OCI-LY7 (cell line): ENCODE data around the gene BMX. TPM values are rescaled to one million over a fixed set of nuclear protein-coding genes. Genes with fewer than 3 reads are reported as not detected.

ENCODE experiments used
- BruUV-seq: library from RNA; stranded (reverse); fragments of 400-500 nt; replicated peaks from 2 replicates; lab custom pipeline; 2021; lab: Mats Ljungman, UMichigan
- CTCF ChIA-PET: fragments of 300-600 bp; sonication (Branson Sonifier 250); formaldehyde crosslinking; loops from one replicate; lab custom pipeline; 2022; ENCODE audit warnings: antibody characterized with exemption; ENCODE audit not compliant: unreplicated experiment; lab: Charles Lee
- POLR2A ChIA-PET: fragments of 300-600 bp; sonication (Branson Sonifier 250); formaldehyde crosslinking; loops from one replicate; lab custom pipeline; 2022; ENCODE audit warnings: antibody characterized with exemption; lab: Charles Lee
- DNase-seq: peaks from one replicate; pipeline ENCODE4 v3.0.0-alpha.2; 2015; ENCODE audit warnings: low spot score
- H2AFZ ChIP-seq: fragments of 200-600 bp; sonication (generic), shearing (Covaris generic); 2 replicates; pipeline ENCODE4 v1.6.1; 2014; ENCODE audit warnings: mild to moderate bottlenecking, antibody characterized with exemption, low read length, moderate library complexity
- H3K27ac ChIP-seq: fragments of 200-600 bp; sonication (generic); 2 replicates; pipeline ENCODE4 v1.5.1; 2014; ENCODE audit warnings: mixed run types, low read depth, mild to moderate bottlenecking, moderate library complexity, low read length, inconsistent platforms; ENCODE audit not compliant: poor library complexity, severe bottlenecking
- H3K36me3 ChIP-seq: fragments of 200-600 bp; sonication (generic); 2 replicates; pipeline ENCODE4 v1.6.1; 2014; ENCODE audit warnings: mild to moderate bottlenecking, antibody characterized with exemption, low read length, moderate library complexity, mixed read lengths; ENCODE audit not compliant: insufficient read depth
- H3K4me1 ChIP-seq: fragments of 200-600 bp; sonication (generic); 2 replicates; pipeline ENCODE4 v1.5.1; 2014; ENCODE audit warnings: mild to moderate bottlenecking, low read length; ENCODE audit not compliant: insufficient read depth, poor library complexity, severe bottlenecking
- H3K4me2 ChIP-seq: fragments of 200-600 bp; sonication (generic); 2 replicates; pipeline ENCODE4 v1.6.1; 2014; ENCODE audit warnings: mild to moderate bottlenecking, low read length
- H3K4me3 ChIP-seq: fragments of 200-600 bp; sonication (generic); 2 replicates; pipeline ENCODE4 v1.5.1; 2014; ENCODE audit warnings: mild to moderate bottlenecking, low read depth, low read length; ENCODE audit not compliant: poor library complexity, severe bottlenecking
- H3K79me2 ChIP-seq: fragments of 200-600 bp; sonication (generic); 2 replicates; pipeline ENCODE4 v1.6.1; 2016; ENCODE audit warnings: low read depth, mild to moderate bottlenecking, low read length, moderate library complexity, mixed read lengths; ENCODE audit not compliant: insufficient read depth
- H3K9me2 ChIP-seq: fragments of 200-600 bp; sonication (generic); 2 replicates; pipeline ENCODE4 v1.6.1; 2016; ENCODE audit warnings: mild to moderate bottlenecking, low read length, mixed read lengths; ENCODE audit not compliant: insufficient read depth
- H3K9me3 ChIP-seq: fragments of 200-600 bp; sonication (generic); 2 replicates; pipeline ENCODE4 v1.6.1; 2014; ENCODE audit warnings: mild to moderate bottlenecking, mixed run types, low read length, mixed read lengths
- H4K20me1 ChIP-seq: fragments of 200-600 bp; sonication (generic); 2 replicates; pipeline ENCODE4 v1.6.1; 2014; ENCODE audit warnings: mild to moderate bottlenecking, antibody characterized with exemption, low read length, moderate library complexity, mixed read lengths; ENCODE audit not compliant: insufficient read depth
- CTCF ChIP-seq: fragments of 200-600 bp; sonication (generic); conservative IDR thresholded peaks from 2 replicates; pipeline ENCODE4 v1.5.1; 2014; ENCODE audit warnings: mild to moderate bottlenecking, antibody characterized with exemption, low read length, moderate library complexity, mixed read lengths
- EZH2phosphoT487 ChIP-seq: fragments of 200-600 bp; sonication (generic); IDR thresholded peaks from 2 replicates; pipeline ENCODE4 v1.6.1; 2018; ENCODE audit warnings: low read depth, borderline replicate concordance, mild to moderate bottlenecking, mixed run types, antibody characterized with exemption, low read length, moderate library complexity, mixed read lengths
- intact Hi-C: fragments of 100-400 bp; cut with micrococcal nuclease; formaldehyde crosslinking; loops from one replicate; pipeline ENCODE4 v1.10.0; 2022; ENCODE audit not compliant: unreplicated experiment
- total RNA-seq, 2 experiments: library from RNA; depleted of rRNA in 1 of 2; stranded (reverse); fragments of >200 nt in 1 of 2; shearing (Covaris generic) in 1 of 2; gene quantifications; 2 replicates each; pipeline ENCODE4 v1.2.3, GENCODE V29; 2014 to 2022

The BMX gene
- total RNA-seq, 2 experiments from 2014 or later: not detected

- Histone ChIP-seq H3K9me3 (no peaks in the 10 kb centered on the region), H3K4me3 (no peak overlapping the region), H3K79me2 (no peaks in the 10 kb centered on the region), H4K20me1 (no peaks in the 10 kb centered on the region), H3K27ac (no peak overlapping the region), H3K4me2 (no peak overlapping the region), H3K9me2 (no peaks in the 10 kb centered on the region), H3K4me1 (no peaks in the 10 kb centered on the region), H2AFZ (no peak overlapping the region), H3K36me3 (no peaks in the 10 kb centered on the region)
- intact Hi-C loops: no loop called here
- DNase-seq: no peak
- CTCF ChIA-PET: no interaction called here
- BruUV-seq: no TSS peak
- TF ChIP-seq EZH2phosphoT487 (no peak), CTCF (no peak)
- POLR2A ChIA-PET: no interaction called here
Observed at GRCh38 chrX:15524417-15524816, 23.8 kb downstream of the BMX start.

- no peaks in the 10 kb centered on the region for H3K79me2 ChIP-seq
- no peak overlapping the region for H3K27ac ChIP-seq
- H3K4me1 ChIP-seq: no peaks in the 10 kb centered on the region
- no peak overlapping the region for H2AFZ ChIP-seq
- TF ChIP-seq EZH2phosphoT487: no peak
- TF ChIP-seq CTCF: no peak
- DNase-seq: no peak
- H4K20me1 ChIP-seq: no peaks in the 10 kb centered on the region
- intact Hi-C loops: no loop called here
- H3K36me3 ChIP-seq: no peaks in the 10 kb centered on the region
- H3K4me2 ChIP-seq: no peak overlapping the region
- H3K9me3 ChIP-seq: no peaks in the 10 kb centered on the region
- ChIA-PET POLR2A (no interaction called here), CTCF (no interaction called here)
- no peak overlapping the region for H3K4me3 ChIP-seq
- H3K9me2 ChIP-seq: no peaks in the 10 kb centered on the region
- BruUV-seq: no TSS peak
Observed at GRCh38 chrX:15525664-15526416, 25.2 kb downstream of the BMX start.

- Histone ChIP-seq H3K27ac (no peak overlapping the region), H4K20me1 (no peaks in the 10 kb centered on the region), H3K4me1 (no peaks in the 10 kb centered on the region), H3K4me3 (no peak overlapping the region), H3K9me2 (no peaks in the 10 kb centered on the region), H3K36me3 (no peaks in the 10 kb centered on the region), H3K79me2 (no peaks in the 10 kb centered on the region), H3K9me3 (no peaks in the 10 kb centered on the region), H3K4me2 (no peak overlapping the region), H2AFZ (no peak overlapping the region)
- DNase-seq: no peak
- CTCF ChIA-PET: no interaction called here
- POLR2A ChIA-PET: no interaction called here
- intact Hi-C loops: no loop called here
- TF ChIP-seq CTCF (no peak), EZH2phosphoT487 (no peak)
- BruUV-seq: no TSS peak
Observed at GRCh38 chrX:15529165-15529564, 28.6 kb downstream of the BMX start.
